ENCODE measurements around the gene CALD1. TPM values are rescaled to one million over a fixed set of nuclear protein-coding genes. Genes with fewer than 3 reads are reported as not detected.

Gene CALD1, protein sequence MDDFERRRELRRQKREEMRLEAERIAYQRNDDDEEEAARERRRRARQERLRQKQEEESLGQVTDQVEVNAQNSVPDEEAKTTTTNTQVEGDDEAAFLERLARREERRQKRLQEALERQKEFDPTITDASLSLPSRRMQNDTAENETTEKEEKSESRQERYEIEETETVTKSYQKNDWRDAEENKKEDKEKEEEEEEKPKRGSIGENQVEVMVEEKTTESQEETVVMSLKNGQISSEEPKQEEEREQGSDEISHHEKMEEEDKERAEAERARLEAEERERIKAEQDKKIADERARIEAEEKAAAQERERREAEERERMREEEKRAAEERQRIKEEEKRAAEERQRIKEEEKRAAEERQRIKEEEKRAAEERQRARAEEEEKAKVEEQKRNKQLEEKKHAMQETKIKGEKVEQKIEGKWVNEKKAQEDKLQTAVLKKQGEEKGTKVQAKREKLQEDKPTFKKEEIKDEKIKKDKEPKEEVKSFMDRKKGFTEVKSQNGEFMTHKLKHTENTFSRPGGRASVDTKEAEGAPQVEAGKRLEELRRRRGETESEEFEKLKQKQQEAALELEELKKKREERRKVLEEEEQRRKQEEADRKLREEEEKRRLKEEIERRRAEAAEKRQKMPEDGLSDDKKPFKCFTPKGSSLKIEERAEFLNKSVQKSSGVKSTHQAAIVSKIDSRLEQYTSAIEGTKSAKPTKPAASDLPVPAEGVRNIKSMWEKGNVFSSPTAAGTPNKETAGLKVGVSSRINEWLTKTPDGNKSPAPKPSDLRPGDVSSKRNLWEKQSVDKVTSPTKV
- total RNA-seq = 1,000 to 10,000 TPM; 1,069 to 2,150 (median 1,500) TPM
- polyA plus RNA-seq = 100 to 1,000 TPM in 1 of 3 donors, 10 to 100 TPM in 2; 34.7 to 125 (median 79.3) TPM

DNA sequence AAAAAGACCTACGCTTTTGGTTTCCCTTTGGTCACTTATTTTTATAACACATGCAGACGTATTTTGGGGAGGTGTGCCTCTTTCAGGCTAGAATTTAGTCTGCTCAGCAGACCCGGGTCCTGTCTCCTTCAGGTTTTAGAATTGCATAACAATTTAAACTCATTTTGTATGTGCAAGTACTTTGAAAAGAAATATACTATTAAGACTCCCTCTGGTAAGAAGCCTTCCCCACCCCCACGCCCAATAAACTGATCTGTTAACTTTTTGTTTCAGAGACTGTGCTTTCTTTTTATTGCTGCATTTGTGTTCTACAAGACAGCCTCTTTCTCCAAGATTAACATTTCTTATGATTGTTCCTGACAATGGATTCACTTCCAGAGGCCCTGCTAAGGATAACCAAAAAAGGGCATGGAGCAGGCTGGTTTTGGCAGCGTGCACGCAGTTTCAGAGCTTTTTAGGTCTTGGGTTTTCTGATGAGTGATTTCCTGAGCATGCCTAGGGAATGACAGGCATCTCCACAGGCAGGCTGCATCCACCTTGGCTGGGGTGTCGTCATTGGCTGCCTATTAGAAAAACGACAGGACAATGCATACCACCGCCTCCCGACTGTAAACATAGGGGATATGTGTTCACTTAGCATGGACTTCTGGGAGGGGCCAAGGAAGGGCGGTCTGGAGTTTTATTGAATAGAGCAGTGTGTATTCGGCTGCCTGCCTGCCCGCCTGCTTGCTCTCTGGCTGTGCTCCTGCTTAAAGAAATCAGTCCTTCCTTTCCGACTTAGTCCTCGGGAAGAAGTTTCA lies at the start of gene CALD1:
Gene CALD1 (plus strand): TSS at position 694 of the 800 bp plus-strand sequence. CDS start 88,100 bp downstream, outside the sequence.
- Histone ChIP-seq H3K9me3 (no peaks in the 10 kb centered on the region), H3K27ac (peak within 1 kb of the TSS; percentile 91 to 94 (median 93)), H3K36me3 (peaks cover 0 to 7% (median 0%) of the 10 kb centered on the region in 4 donors), H3K27me3 (no peaks in the 10 kb centered on the region), H3K4me3 (peak within 1 kb of the TSS; percentile 52 to 66 (median 66)), H3K4me1 (peaks cover 0 to 39% (median 22%) of the 10 kb centered on the region in 4 donors)
- 12 to 40% methylated on average over 15 of the region's 15 CpGs for WGBS, 2 donors
- peak; percentile 96 for DNase-seq
- TF ChIP-seq, protein P1, sequence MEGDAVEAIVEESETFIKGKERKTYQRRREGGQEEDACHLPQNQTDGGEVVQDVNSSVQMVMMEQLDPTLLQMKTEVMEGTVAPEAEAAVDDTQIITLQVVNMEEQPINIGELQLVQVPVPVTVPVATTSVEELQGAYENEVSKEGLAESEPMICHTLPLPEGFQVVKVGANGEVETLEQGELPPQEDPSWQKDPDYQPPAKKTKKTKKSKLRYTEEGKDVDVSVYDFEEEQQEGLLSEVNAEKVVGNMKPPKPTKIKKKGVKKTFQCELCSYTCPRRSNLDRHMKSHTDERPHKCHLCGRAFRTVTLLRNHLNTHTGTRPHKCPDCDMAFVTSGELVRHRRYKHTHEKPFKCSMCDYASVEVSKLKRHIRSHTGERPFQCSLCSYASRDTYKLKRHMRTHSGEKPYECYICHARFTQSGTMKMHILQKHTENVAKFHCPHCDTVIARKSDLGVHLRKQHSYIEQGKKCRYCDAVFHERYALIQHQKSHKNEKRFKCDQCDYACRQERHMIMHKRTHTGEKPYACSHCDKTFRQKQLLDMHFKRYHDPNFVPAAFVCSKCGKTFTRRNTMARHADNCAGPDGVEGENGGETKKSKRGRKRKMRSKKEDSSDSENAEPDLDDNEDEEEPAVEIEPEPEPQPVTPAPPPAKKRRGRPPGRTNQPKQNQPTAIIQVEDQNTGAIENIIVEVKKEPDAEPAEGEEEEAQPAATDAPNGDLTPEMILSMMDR (IDR thresholded peaks at IDR 0.05) = no peak
- TF ChIP-seq POLR2A (IDR thresholded peaks at IDR 0.05) = peak; percentile 84 to 97
- peak; percentile 35 to 88 (median 80) for TF ChIP-seq EP300 (IDR thresholded peaks at IDR 0.05)
- peak; percentile 91 to 99 (median 97) for TF ChIP-seq POLR2AphosphoS5 (IDR thresholded peaks at IDR 0.05)
- intact Hi-C loops (cut with DNase I) = loop anchor here (2.0 to 10.0 kb wide), 4 partner anchors 56 to 386 kb away; partner anchors contain the start of gene AGBL3

DNA sequence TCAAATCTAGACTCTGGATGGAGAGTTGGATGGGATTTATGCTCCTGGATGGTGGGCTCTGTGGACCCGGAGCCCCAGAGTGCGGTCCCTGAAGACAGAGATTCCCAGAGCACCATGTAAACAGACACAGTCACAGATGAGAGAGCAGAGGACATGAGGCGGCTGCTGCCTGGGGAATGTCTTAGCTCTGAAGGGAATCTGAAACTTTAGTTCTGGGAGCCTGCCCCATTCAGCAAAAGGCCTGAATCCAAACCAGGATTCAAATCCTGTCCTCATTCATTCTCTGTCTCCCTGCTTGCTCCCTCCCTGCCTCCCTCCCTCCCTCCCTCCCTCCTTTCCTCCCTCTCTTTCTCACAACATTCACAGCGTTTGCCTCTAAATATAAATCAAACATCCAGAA lies 49.5 kb upstream of the CALD1 start:
- no peaks in the 10 kb centered on the region for H3K9me3 ChIP-seq
- TF ChIP-seq, protein P1 (IDR thresholded peaks at IDR 0.05) = no peak
- TF ChIP-seq POLR2AphosphoS5 (IDR thresholded peaks at IDR 0.05) (peak in 2 of 4 donors; percentile 7 to 31), EP300 (IDR thresholded peaks at IDR 0.05) (no peak), POLR2A (IDR thresholded peaks at IDR 0.05) (no peak)
- no peaks in the 10 kb centered on the region for H3K36me3 ChIP-seq
- peaks cover 0 to 55% (median 38%) of the 10 kb centered on the region in 4 donors for H3K4me1 ChIP-seq
- H3K4me3 ChIP-seq = peak overlapping the region in 2 of 4 donors; percentile 5 to 17
- no peaks in the 10 kb centered on the region for H3K27me3 ChIP-seq
- peak; percentile 74 for DNase-seq
- intact Hi-C loops (cut with DNase I) = no loop called here
- peak overlapping the region; percentile 75 to 92 (median 82) for H3K27ac ChIP-seq
- WGBS, 2 donors = 56 to 65% methylated on average over 4 of the region's 4 CpGs

DNA sequence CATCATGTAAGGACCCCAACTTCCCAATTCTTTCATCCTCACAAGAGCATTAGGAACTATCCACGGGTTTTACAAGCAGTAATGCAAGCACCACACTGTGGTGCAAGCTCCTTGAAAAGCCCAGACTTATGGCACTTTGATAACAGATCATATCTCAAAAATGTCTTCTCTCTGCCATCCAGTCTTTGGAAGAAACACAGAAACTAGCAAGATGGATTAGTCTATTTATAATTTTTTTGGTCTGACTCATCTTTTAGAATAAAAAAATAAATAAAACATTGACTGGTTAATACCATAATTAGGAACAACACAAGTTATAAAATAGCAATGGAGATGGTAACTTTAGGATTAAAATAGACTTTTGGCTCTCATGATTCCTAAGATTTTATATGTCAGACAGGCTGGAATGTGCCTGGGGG lies 49.0 kb upstream of the CALD1 start:
- intact Hi-C loops (cut with DNase I) = no loop called here
- 3 to 35% methylated on average over 1 of the region's 1 CpG for WGBS, 2 donors
- no peak for DNase-seq
- Histone ChIP-seq H3K9me3 (no peaks in the 10 kb centered on the region), H3K4me1 (peaks cover 0 to 55% (median 38%) of the 10 kb centered on the region in 4 donors), H3K27me3 (no peaks in the 10 kb centered on the region), H3K36me3 (no peaks in the 10 kb centered on the region), H3K4me3 (peak overlapping the region in 2 of 4 donors; percentile 5 to 17), H3K27ac (peak overlapping the region; percentile 75 to 92 (median 82))
- TF ChIP-seq POLR2AphosphoS5 (IDR thresholded peaks at IDR 0.05) (peak in 3 of 4 donors; percentile 54 to 62 (median 59)), EP300 (IDR thresholded peaks at IDR 0.05) (no peak)

DNA sequence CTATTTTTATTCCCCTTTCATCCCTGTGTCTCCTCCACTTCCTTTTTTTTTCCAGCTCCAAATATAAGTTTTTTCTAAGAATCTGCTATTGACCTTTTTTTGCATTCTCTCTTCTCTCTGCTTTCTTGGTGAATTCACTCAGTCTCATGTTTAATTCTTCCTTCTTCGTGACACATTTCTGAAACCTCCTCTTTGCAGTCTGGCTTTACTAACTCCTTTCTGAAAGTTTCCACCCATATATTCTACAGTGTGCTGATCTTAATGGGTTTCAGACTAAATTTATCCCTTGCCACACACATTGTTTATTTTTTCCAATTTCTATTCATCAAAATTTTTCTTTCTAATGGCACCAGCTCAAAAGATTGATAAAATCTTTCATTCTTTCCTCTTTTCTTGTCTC lies 47.8 kb upstream of the CALD1 start:
- 75 to 79% methylated on average over 1 of the region's 1 CpG for WGBS, 2 donors
- Histone ChIP-seq H3K27ac (peak overlapping the region in 3 of 4 donors; percentile 24 to 92 (median 82)), H3K27me3 (no peaks in the 10 kb centered on the region), H3K4me3 (no peak overlapping the region), H3K4me1 (peaks cover 0 to 54% (median 37%) of the 10 kb centered on the region in 4 donors), H3K36me3 (no peaks in the 10 kb centered on the region), H3K9me3 (no peaks in the 10 kb centered on the region)
- DNase-seq = no peak
- TF ChIP-seq EP300 (IDR thresholded peaks at IDR 0.05) (no peak), POLR2AphosphoS5 (IDR thresholded peaks at IDR 0.05) (no peak), POLR2A (IDR thresholded peaks at IDR 0.05) (no peak)
- TF ChIP-seq, protein P1 (IDR thresholded peaks at IDR 0.05) = no peak
- intact Hi-C loops (cut with DNase I) = no loop called here
